H9 (cell line): ENCODE measurements around the gene NHS. TPM values are rescaled to one million over a fixed set of nuclear protein-coding genes. Genes with fewer than 3 reads are reported as not detected.

Experiments used
- DNase-seq: peaks from one replicate; pipeline ENCODE4 v3.0.0-alpha.2; 2017
- H2AFZ ChIP-seq: one replicate; pipeline ENCODE4 v1.6.1; 2013; ENCODE audit warnings: mild to moderate bottlenecking, low read length, control low read depth, moderate library complexity
- H2AK5ac ChIP-seq: 2 replicates; pipeline ENCODE4 v1.6.1; 2013; ENCODE audit warnings: low read length, control low read depth, mixed read lengths; ENCODE audit not compliant: insufficient read length
- H2BK120ac ChIP-seq: one replicate; pipeline ENCODE4 v1.6.1; 2013; ENCODE audit warnings: low read depth, mild to moderate bottlenecking, low read length, control low read depth, inconsistent platforms; ENCODE audit not compliant: poor library complexity, severe bottlenecking
- H2BK12ac ChIP-seq: 2 replicates; pipeline ENCODE4 v1.6.1; 2013; ENCODE audit warnings: low read length, control low read depth, mixed read lengths, low read depth; ENCODE audit not compliant: insufficient read length
- H2BK15ac ChIP-seq: 2 replicates; pipeline ENCODE4 v1.6.1; 2013; ENCODE audit warnings: low read depth, low read length, control low read depth
- H2BK20ac ChIP-seq: one replicate; pipeline ENCODE4 v1.6.1; 2013; ENCODE audit warnings: low read depth, mild to moderate bottlenecking, low read length, control low read depth, inconsistent platforms; ENCODE audit not compliant: poor library complexity, severe bottlenecking
- H2BK5ac ChIP-seq: 2 replicates; pipeline ENCODE4 v1.6.1; 2013; ENCODE audit warnings: low read length, control low read depth, mixed read lengths; ENCODE audit not compliant: insufficient read length
- H3K14ac ChIP-seq: 2 replicates; pipeline ENCODE4 v1.6.1; 2013; ENCODE audit warnings: low read length, control low read depth; ENCODE audit not compliant: insufficient read depth
- H3K18ac ChIP-seq: 2 replicates; pipeline ENCODE4 v1.6.1; 2013; ENCODE audit warnings: low read depth, mild to moderate bottlenecking, mixed read lengths, low read length, control low read depth; ENCODE audit not compliant: insufficient read length
- H3K23ac ChIP-seq: 2 replicates; pipeline ENCODE4 v1.6.1; 2013; ENCODE audit warnings: low read length, control low read depth, mixed read lengths, low read depth; ENCODE audit not compliant: insufficient read length
- H3K23me2 ChIP-seq: 2 replicates; pipeline ENCODE4 v1.6.1; 2013; ENCODE audit warnings: low read depth, mild to moderate bottlenecking, mixed read lengths, low read length, control low read depth; ENCODE audit not compliant: insufficient read length, poor library complexity, severe bottlenecking
- H3K27ac ChIP-seq: 2 replicates; pipeline ENCODE4 v1.5.1; 2013; ENCODE audit warnings: low read length, control low read depth, mixed read lengths, low read depth; ENCODE audit not compliant: insufficient read length
- H3K27me3 ChIP-seq: 2 replicates; pipeline ENCODE4 v1.6.1; 2013; ENCODE audit warnings: low read length, control low read depth, inconsistent platforms; ENCODE audit not compliant: insufficient read depth
- H3K4ac ChIP-seq: 2 replicates; pipeline ENCODE4 v1.6.1; 2013; ENCODE audit warnings: low read depth, mild to moderate bottlenecking, control low read depth, inconsistent platforms, low read length, moderate library complexity
- H3K4me1 ChIP-seq: 2 replicates; pipeline ENCODE4 v1.6.1; 2013; ENCODE audit warnings: low read length, control low read depth, inconsistent platforms; ENCODE audit not compliant: insufficient read depth
- H3K4me2 ChIP-seq: 2 replicates; pipeline ENCODE4 v1.6.1; 2013; ENCODE audit warnings: low read length, control low read depth, mixed read lengths; ENCODE audit not compliant: insufficient read length, insufficient read depth
- H3K56ac ChIP-seq: 2 replicates; pipeline ENCODE4 v1.6.1; 2013; ENCODE audit warnings: low read depth, mild to moderate bottlenecking, mixed read lengths, low read length, control low read depth; ENCODE audit not compliant: insufficient read length
- H3K79me1 ChIP-seq: 2 replicates; pipeline ENCODE4 v1.6.1; 2013; ENCODE audit warnings: low read depth, mild to moderate bottlenecking, moderate library complexity, low read length, control low read depth, inconsistent platforms; ENCODE audit not compliant: insufficient read depth, poor library complexity, severe bottlenecking
- H3K79me2 ChIP-seq: 2 replicates; pipeline ENCODE4 v1.6.1; 2013; ENCODE audit warnings: low read length, control low read depth, inconsistent platforms; ENCODE audit not compliant: insufficient read depth
- H3K9ac ChIP-seq: 2 replicates; pipeline ENCODE4 v1.6.1; 2013; ENCODE audit warnings: low read length, control low read depth, mixed read lengths; ENCODE audit not compliant: insufficient read length; ENCODE audit errors: extremely low read depth
- H3K9me3 ChIP-seq: one replicate; pipeline ENCODE4 v1.6.1; 2013; ENCODE audit warnings: low read depth, low read length, inconsistent platforms; ENCODE audit not compliant: control insufficient read depth
- H3T11ph ChIP-seq: one replicate; pipeline ENCODE4 v1.6.1; 2013; ENCODE audit warnings: mild to moderate bottlenecking, low read length, control low read depth, inconsistent platforms
- H4K20me1 ChIP-seq: one replicate; pipeline ENCODE4 v1.6.1; 2013; ENCODE audit not compliant: control insufficient read depth, insufficient read length, insufficient read depth
- H4K5ac ChIP-seq: 2 replicates; pipeline ENCODE4 v1.6.1; 2013; ENCODE audit warnings: low read depth, mild to moderate bottlenecking, mixed read lengths, low read length, control low read depth; ENCODE audit not compliant: insufficient read length
- H4K8ac ChIP-seq: replicated peaks from 2 replicates; pipeline ENCODE4 v1.6.1; 2013; ENCODE audit warnings: low read length, control low read depth, mixed read lengths, low read depth; ENCODE audit not compliant: insufficient read length
- H4K91ac ChIP-seq: 2 replicates; pipeline ENCODE4 v1.6.1; 2013; ENCODE audit warnings: low read depth, mild to moderate bottlenecking, moderate library complexity, mixed read lengths, low read length, control low read depth; ENCODE audit not compliant: insufficient read length
- H3K27ac Mint-ChIP-seq, 3 experiments: 2 replicates in 2 of 3; 3 replicates in 1 of 3; pipeline ENCODE4 v1.8.0; 2020 to 2021; ENCODE audit warnings: mixed read lengths in 3 of 3, mild to moderate bottlenecking in 1 of 3, moderate library complexity in 1 of 3
- H3K27me3 Mint-ChIP-seq: 2 replicates; pipeline ENCODE4 v1.8.0; 2021; ENCODE audit warnings: low read depth, mild to moderate bottlenecking, moderate library complexity, mixed read lengths
- H3K36me3 Mint-ChIP-seq, 3 experiments: 2 replicates in 2 of 3; 3 replicates in 1 of 3; pipeline ENCODE4 v1.8.0; 2020 to 2021; ENCODE audit warnings: low read depth in 3 of 3, mixed read lengths in 3 of 3; ENCODE audit not compliant: insufficient read depth in 1 of 3
- H3K4me1 Mint-ChIP-seq, 2 experiments: 2 replicates each; pipeline ENCODE4 v1.8.0; 2020; ENCODE audit warnings: mixed read lengths in 2 of 2
- H3K4me3 Mint-ChIP-seq, 2 experiments: 2 replicates in 1 of 2; 3 replicates in 1 of 2; pipeline ENCODE4 v1.8.0; 2020 to 2021; ENCODE audit warnings: mild to moderate bottlenecking in 2 of 2, mixed read lengths in 2 of 2, moderate library complexity in 1 of 2
- H3K9me3 Mint-ChIP-seq, 2 experiments: 2 replicates in 1 of 2; 3 replicates in 1 of 2; pipeline ENCODE4 v1.8.0; 2020; ENCODE audit warnings: mild to moderate bottlenecking in 2 of 2, mixed read lengths in 2 of 2, moderate library complexity in 1 of 2
- CTCF ChIP-seq: fragments of 200-600 bp; sonication (generic); conservative IDR thresholded peaks from 3 replicates; pipeline ENCODE4 v1.8.0; 2021; ENCODE audit warnings: antibody characterized with exemption, mild to moderate bottlenecking
- WGBS: extraction: QIAGEN DNeasy Blood & Tissue Kit; methylation state at CpG from one replicate; pipeline ENCODE4 v1.1.7; 2013; ENCODE audit warnings: missing lambda C conversion rate, low lambda C conversion rate, mixed read lengths; ENCODE audit not compliant: insufficient read length; ENCODE audit errors: extremely low coverage; 5-methylcytosine and 5-hydroxymethylcytosine counted together
- total RNA-seq: library from RNA; stranded (reverse); gene quantifications from 2 replicates; pipeline ENCODE4 v1.2.1, GENCODE V29; 2021

Gene NHS
- total RNA-seq, 1 experiment from 2014 or later: 8.7 TPM

- Histone ChIP-seq H4K91ac (no peak overlapping the region), H3K79me2 (no peaks in the 10 kb centered on the region), H3K56ac (no peak overlapping the region), H2AK5ac (no peak overlapping the region), H3K14ac (no peak overlapping the region), H3K23ac (no peak overlapping the region), H3K4ac (no peak overlapping the region), H3K9ac (no peak overlapping the region), H3K9me3 (peaks cover 4% of the 10 kb centered on the region), H2BK20ac (no peak overlapping the region), H4K20me1 (no peaks in the 10 kb centered on the region), H2BK120ac (no peak overlapping the region), H3K4me2 (no peak overlapping the region), H3T11ph (no peak overlapping the region), H3K79me1 (no peaks in the 10 kb centered on the region), H2BK15ac (no peak overlapping the region; the same call in 1 of the 2 replicates), H2AFZ (no peak overlapping the region), H4K5ac (no peak overlapping the region), H2BK12ac (no peak overlapping the region), H3K23me2 (no peaks in the 10 kb centered on the region), H3K4me1 (peaks cover 3% of the 10 kb centered on the region; the same call in 1 of the 2 replicates), H4K8ac (no peak overlapping the region), H2BK5ac (no peak overlapping the region), H3K27ac (no peak overlapping the region), H3K27me3 (no peaks in the 10 kb centered on the region), H3K18ac (no peak overlapping the region)
- peaks cover 0 to 2% (median 0%) of the 10 kb centered on the region in 3 experiments; a peak in 1 of 7 replicates for H3K36me3 Mint-ChIP-seq
- H3K27me3 Mint-ChIP-seq: no peaks in the 10 kb centered on the region
- peaks cover 20 to 27% of the 10 kb centered on the region in 2 experiments for H3K4me1 Mint-ChIP-seq
- no peak overlapping the region for H3K4me3 Mint-ChIP-seq
- no CpG with 5 or more reads among the region's 3 CpGs for WGBS
- no peak for DNase-seq
- H3K9me3 Mint-ChIP-seq: no peaks in the 10 kb centered on the region
- TF ChIP-seq CTCF: no peak
- H3K27ac Mint-ChIP-seq: no peak overlapping the region
Measured at GRCh38 chrX:17623750-17624149, 248.8 kb downstream of the NHS start.
